Endothelial cell (in vitro differentiated cells): ENCODE measurements around the gene PIGQ. TPM values are rescaled to one million over a fixed set of nuclear protein-coding genes. Genes with fewer than 3 reads are reported as not detected.

Source experiments
- DNase-seq: peaks from one replicate; pipeline ENCODE4 v3.0.0; 2021; ENCODE audit warnings: low spot score
- H3K27ac Mint-ChIP-seq: one replicate; pipeline ENCODE4 v1.8.0; 2021; ENCODE audit warnings: mixed read lengths, inconsistent platforms; ENCODE audit not compliant: unreplicated experiment
- H3K27me3 Mint-ChIP-seq: one replicate; pipeline ENCODE4 v1.8.0; 2021; ENCODE audit warnings: mild to moderate bottlenecking, moderate library complexity, mixed read lengths, inconsistent platforms; ENCODE audit not compliant: unreplicated experiment
- H3K36me3 Mint-ChIP-seq: one replicate; pipeline ENCODE4 v1.8.0; 2021; ENCODE audit warnings: mild to moderate bottlenecking, low read depth, mixed read lengths, inconsistent platforms; ENCODE audit not compliant: unreplicated experiment
- H3K4me1 Mint-ChIP-seq: one replicate; pipeline ENCODE4 v1.8.0; 2021; ENCODE audit warnings: mild to moderate bottlenecking, mixed read lengths, inconsistent platforms; ENCODE audit not compliant: unreplicated experiment
- H3K4me3 Mint-ChIP-seq: one replicate; pipeline ENCODE4 v1.8.0; 2021; ENCODE audit warnings: mild to moderate bottlenecking, mixed read lengths, inconsistent platforms; ENCODE audit not compliant: unreplicated experiment
- H3K9me3 Mint-ChIP-seq: one replicate; pipeline ENCODE4 v1.8.0; 2021; ENCODE audit warnings: mixed read lengths, inconsistent platforms; ENCODE audit not compliant: unreplicated experiment
- CTCF ChIP-seq: fragments of 200-600 bp; sonication (generic); IDR thresholded peaks from one replicate; pipeline ENCODE4 v1.5.0; 2021; ENCODE audit warnings: antibody characterized with exemption; ENCODE audit not compliant: unreplicated experiment
- total RNA-seq: library from RNA; stranded (reverse); fragmentation: NEBNext Ultra II Directional; extraction: Animal tissue kit (Norgen Biotek cat#: 25700); gene quantifications from one replicate; pipeline ENCODE4 v1.2.1, GENCODE V29; 2021; ENCODE audit not compliant: unreplicated experiment

Gene PIGQ
- total RNA-seq, 1 donor from 2014 or later: 38.4 TPM

DNA sequence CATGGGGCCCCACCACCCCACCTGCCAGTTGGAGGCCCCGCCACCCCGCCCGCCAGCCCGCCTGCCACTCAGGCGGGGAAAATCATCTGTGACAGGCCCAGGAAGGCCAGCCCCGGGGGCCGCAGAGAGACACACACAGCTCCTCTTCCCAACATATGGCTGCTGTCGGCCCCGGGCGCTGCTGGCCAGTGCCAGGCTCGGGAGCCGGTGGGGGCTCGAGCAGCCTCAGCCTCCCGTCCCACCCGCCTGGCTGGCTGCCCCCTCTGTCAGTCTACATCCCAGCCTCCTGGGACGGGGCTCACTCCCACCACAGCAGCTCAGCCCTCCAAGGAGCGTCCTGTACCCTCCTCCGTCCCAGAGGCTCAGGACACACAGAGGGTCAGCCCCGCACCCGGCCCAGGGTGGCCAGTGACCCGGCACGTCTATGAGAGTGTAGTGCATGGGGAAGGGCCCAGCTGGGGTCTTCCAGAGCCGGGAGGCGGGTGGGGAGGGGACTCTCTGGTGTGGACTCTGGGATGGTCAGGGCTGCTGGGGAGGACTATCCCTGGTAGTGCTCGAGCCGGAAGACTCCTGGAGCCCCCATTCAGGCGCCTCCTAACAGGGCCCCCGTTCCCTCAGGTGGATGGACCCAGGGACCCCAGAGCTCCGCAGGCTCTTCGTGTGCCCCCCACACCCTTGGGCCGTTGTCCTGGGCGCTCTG lies 13.1 kb upstream of the PIGQ start:
- Mint-ChIP-seq H3K36me3 (no peaks in the 10 kb centered on the region), H3K27me3 (peaks cover 2% of the 10 kb centered on the region), H3K4me1 (peaks cover 2% of the 10 kb centered on the region), H3K27ac (no peak overlapping the region), H3K9me3 (no peaks in the 10 kb centered on the region), H3K4me3 (no peak overlapping the region)
- no peak for TF ChIP-seq CTCF
- no peak for DNase-seq

- no peak overlapping the region for H3K4me3 Mint-ChIP-seq
- no peak for DNase-seq
- peaks cover 2% of the 10 kb centered on the region for H3K27me3 Mint-ChIP-seq
- no peak overlapping the region for H3K27ac Mint-ChIP-seq
- TF ChIP-seq CTCF: no peak
- H3K4me1 Mint-ChIP-seq: peaks cover 2% of the 10 kb centered on the region
- H3K36me3 Mint-ChIP-seq: no peaks in the 10 kb centered on the region
- no peaks in the 10 kb centered on the region for H3K9me3 Mint-ChIP-seq
Observed at GRCh38 chr16:557463-558297, 12.1 kb upstream of the PIGQ start.

- Mint-ChIP-seq H3K4me3 (no peak overlapping the region), H3K9me3 (no peaks in the 10 kb centered on the region), H3K27ac (no peak overlapping the region), H3K27me3 (peaks cover 2% of the 10 kb centered on the region), H3K36me3 (no peaks in the 10 kb centered on the region), H3K4me1 (peaks cover 2% of the 10 kb centered on the region)
- no peak for TF ChIP-seq CTCF
- DNase-seq: no peak
Observed at GRCh38 chr16:558298-559020, 11.3 kb upstream of the PIGQ start.

DNA sequence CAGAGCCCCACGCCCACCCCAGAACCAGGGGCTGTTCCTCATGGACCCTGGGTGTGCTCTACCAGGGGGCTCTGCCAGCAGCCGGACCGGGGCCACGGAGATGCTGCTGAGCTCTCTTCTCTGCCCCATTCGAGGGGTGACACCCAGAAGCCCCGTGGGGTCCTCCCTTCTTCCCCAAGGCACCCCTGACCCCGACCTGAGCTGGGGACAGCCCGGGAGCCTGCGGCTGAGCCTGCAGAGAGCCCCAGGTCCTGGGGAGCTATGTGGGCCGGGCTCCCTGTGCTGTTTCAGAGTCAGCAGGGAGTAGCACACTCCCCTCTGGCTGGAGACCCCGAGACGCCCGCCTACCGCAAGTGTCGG lies 10.8 kb upstream of the PIGQ start:
- DNase-seq: no peak
- H3K4me3 Mint-ChIP-seq: no peak overlapping the region
- H3K36me3 Mint-ChIP-seq: no peaks in the 10 kb centered on the region
- no peak for TF ChIP-seq CTCF
- H3K4me1 Mint-ChIP-seq: peaks cover 2% of the 10 kb centered on the region
- H3K27me3 Mint-ChIP-seq: peaks cover 2% of the 10 kb centered on the region
- no peak overlapping the region for H3K27ac Mint-ChIP-seq
- H3K9me3 Mint-ChIP-seq: no peaks in the 10 kb centered on the region
